ENCODE measurements around the gene CASP1.

The CASP1 gene

DNA sequence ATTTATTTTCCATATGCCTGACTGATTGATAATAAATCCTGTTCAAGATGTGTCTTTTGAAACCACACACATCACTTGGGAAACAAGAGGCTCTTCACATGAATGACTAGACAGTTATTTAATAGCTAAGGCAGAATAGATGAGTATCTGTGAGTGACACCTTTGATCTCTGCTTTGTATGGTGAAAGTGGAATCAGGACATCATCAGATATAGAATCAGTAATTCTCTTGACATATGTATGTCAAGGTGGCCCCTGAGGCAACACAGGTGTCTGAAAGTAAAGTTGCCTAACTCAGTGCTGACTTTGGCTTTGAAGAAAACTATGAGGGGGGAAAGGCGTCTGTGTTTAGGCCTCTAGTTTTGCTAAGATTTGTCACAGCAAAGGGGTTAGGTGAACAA is 55.1 kb downstream of the CASP1 start:
- no peak for DNase-seq

Data from activated effector memory CD4-positive, alpha-beta T cell treated with anti-CD3 and anti-CD28 coated beads, Interleukin-2, amount 50 U/mL, for 16 hours (primary cell).